ENCODE results near the gene FRRS1. TPM values are rescaled to one million over a fixed set of nuclear protein-coding genes. Genes with fewer than 3 reads are reported as not detected.
A peak's percentile ranks its signal among the peaks of the same experiment; 100 is the strongest.

Gene FRRS1
- total RNA-seq, 1 donor from 2014 or later: 23.4 TPM

- no peak for TF ChIP-seq CTCF (IDR thresholded peaks at IDR 0.05; ENCODE audit: insufficient read depth, low read length, severe bottlenecking)
- Histone ChIP-seq H3K36me3 (ENCODE audit: control insufficient read depth, insufficient read depth, low read length) (peaks cover 1% of the 10 kb centered on the region), H3K4me3 (ENCODE audit: low read depth, low read length) (no peak overlapping the region), H3K27me3 (ENCODE audit: control insufficient read depth, insufficient read depth, low read length) (no peaks in the 10 kb centered on the region)
- DNase-seq (ENCODE audit: low read depth) (no peak), FAIRE-seq (no peak)
Measured at GRCh38 chr1:99738858-99739465, 27.5 kb downstream of the FRRS1 start.

GRCh38 chr1:99737016-99737415 lies 29.4 kb downstream of the FRRS1 start:
- H3K36me3 ChIP-seq (ENCODE audit: control insufficient read depth, insufficient read depth, low read length): peaks cover 1% of the 10 kb centered on the region
- H3K4me3 ChIP-seq (ENCODE audit: low read depth, low read length): no peak overlapping the region
- TF ChIP-seq CTCF (IDR thresholded peaks at IDR 0.05; ENCODE audit: insufficient read depth, low read length, severe bottlenecking): peak; percentile 45
- DNase-seq (ENCODE audit: low read depth) (peak; percentile 51), FAIRE-seq (no peak)
- no peaks in the 10 kb centered on the region for H3K27me3 ChIP-seq (ENCODE audit: control insufficient read depth, insufficient read depth, low read length)

GRCh38 chr1:99735852-99736251 lies 30.6 kb downstream of the FRRS1 start:
- DNase-seq (ENCODE audit: low read depth): no peak
- Histone ChIP-seq H3K4me3 (ENCODE audit: low read depth, low read length) (no peak overlapping the region), H3K27me3 (ENCODE audit: control insufficient read depth, insufficient read depth, low read length) (no peaks in the 10 kb centered on the region), H3K36me3 (ENCODE audit: control insufficient read depth, insufficient read depth, low read length) (peaks cover 1% of the 10 kb centered on the region)
- no peak for TF ChIP-seq CTCF (IDR thresholded peaks at IDR 0.05; ENCODE audit: insufficient read depth, low read length, severe bottlenecking)
- FAIRE-seq: no peak

GRCh38 chr1:99731384-99731783 lies 35.1 kb downstream of the FRRS1 start:
- H3K27me3 ChIP-seq (ENCODE audit: control insufficient read depth, insufficient read depth, low read length): no peaks in the 10 kb centered on the region
- no peak overlapping the region for H3K4me3 ChIP-seq (ENCODE audit: low read depth, low read length)
- DNase-seq (ENCODE audit: low read depth): peak; percentile 29
- FAIRE-seq: no peak
- TF ChIP-seq CTCF (IDR thresholded peaks at IDR 0.05; ENCODE audit: insufficient read depth, low read length, severe bottlenecking): no peak
- no peaks in the 10 kb centered on the region for H3K36me3 ChIP-seq (ENCODE audit: control insufficient read depth, insufficient read depth, low read length)

GRCh38 chr1:99728494-99729235 lies 37.8 kb downstream of the FRRS1 start:
- FAIRE-seq (no peak), DNase-seq (ENCODE audit: low read depth) (peak; percentile 49)
- H3K4me3 ChIP-seq (ENCODE audit: low read depth, low read length): no peak overlapping the region
- peak; percentile 31 for TF ChIP-seq CTCF (IDR thresholded peaks at IDR 0.05; ENCODE audit: insufficient read depth, low read length, severe bottlenecking)
- H3K36me3 ChIP-seq (ENCODE audit: control insufficient read depth, insufficient read depth, low read length): peaks cover 2% of the 10 kb centered on the region
- H3K27me3 ChIP-seq (ENCODE audit: control insufficient read depth, insufficient read depth, low read length): no peaks in the 10 kb centered on the region
